Tibial nerve (tissue), 3 donors: ENCODE measurements around the gene GDF15.

ENCODE experiments used
- CTCF ChIP-seq, 5 experiments: fragments of 200-600 bp in 3 of 5; fragments of 450-650 bp in 2 of 5; sonication (generic) in 3 of 5; IDR thresholded peaks; one replicate each; pipeline ENCODE4 v1.5.1; 2016 to 2019; ENCODE audit warnings: antibody characterized with exemption in 5 of 5, mild to moderate bottlenecking in 3 of 5, moderate library complexity in 2 of 5
- POLR2A ChIP-seq, 2 donors: fragments of 450-650 bp; IDR thresholded peaks; one replicate each; pipeline ENCODE4 v1.6.1; 2017; ENCODE audit warnings: antibody characterized with exemption in 2 of 2, mild to moderate bottlenecking in 2 of 2, moderate library complexity in 2 of 2

- TF ChIP-seq CTCF (IDR thresholded peaks at IDR 0.05) (no peak), POLR2A (IDR thresholded peaks at IDR 0.05) (no peak)
Observed at GRCh38 chr19:18392417-18392816, 6.5 kb downstream of the GDF15 start.
